SK-N-SH (cell line): ENCODE measurements around the gene CDKN2D. TPM values are rescaled to one million over a fixed set of nuclear protein-coding genes. Genes with fewer than 3 reads are reported as not detected.

Source experiments
- CTCF ChIA-PET: fragments of 300-600, 350-600 bp; formaldehyde crosslinking; extraction: SDS; loops from one replicate; lab custom pipeline; 2021; lab: Yijun Ruan, JAX
- POLR2A ChIA-PET: fragments of 350-600 bp; sonication (Branson Sonifier 250); formaldehyde crosslinking; extraction: SDS; loops from one replicate; lab custom pipeline; 2020; ENCODE audit warnings: antibody characterized with exemption, inconsistent platforms; lab: Yijun Ruan, JAX
- DNase-seq: peaks from one replicate; pipeline ENCODE4 v3.0.0; 2012
- H2AFZ ChIP-seq: fragments of 200-600 bp; sonication (generic); 2 replicates; pipeline ENCODE4 v1.8.1; 2016; ENCODE audit warnings: antibody characterized with exemption, mild to moderate bottlenecking, low read depth
- H3F3A ChIP-seq: fragments of 200-600 bp; sonication (generic); replicated peaks from 2 replicates; pipeline ENCODE3; 2016; ENCODE audit warnings: antibody characterized with exemption, mild to moderate bottlenecking; ENCODE audit not compliant: insufficient read depth
- H3K27ac ChIP-seq, 2 experiments: fragments of 200-500 bp in 1 of 2; fragments of 200-600 bp in 1 of 2; sonication (Bioruptor generic) in 1 of 2; sonication (generic), shearing (Covaris generic) in 1 of 2; 2 replicates each; pipeline versions ENCODE4 v1.5.1 to v1.6.1; 2014 to 2016; ENCODE audit warnings: low read depth in 2 of 2, inconsistent platforms in 1 of 2, low read length in 1 of 2, mild to moderate bottlenecking in 1 of 2, mixed read lengths in 1 of 2
- H3K27me3 ChIP-seq: fragments of 200-600 bp; sonication (generic), shearing (Covaris generic); 2 replicates; pipeline ENCODE4 v1.6.1; 2016; ENCODE audit warnings: mixed run types; ENCODE audit not compliant: insufficient read depth
- H3K36me3 ChIP-seq, 2 experiments: fragments of 200-500 bp in 1 of 2; fragments of 200-600 bp in 1 of 2; sonication (Bioruptor generic) in 1 of 2; sonication (generic) in 1 of 2; replicated peaks in 1 of 2; 2 replicates each; pipeline versions ENCODE3 to v1.5.1; 2014 to 2016; ENCODE audit warnings: low read length in 1 of 2, mild to moderate bottlenecking in 1 of 2; ENCODE audit not compliant: insufficient read depth in 2 of 2, control insufficient read depth in 1 of 2
- H3K4me1 ChIP-seq, 2 experiments: fragments of 200-500 bp in 1 of 2; fragments of 200-600 bp in 1 of 2; sonication (Bioruptor generic) in 1 of 2; sonication (generic), shearing (Covaris generic) in 1 of 2; 2 replicates each; pipeline versions ENCODE4 v1.5.1 to v1.6.1; 2014 to 2016; ENCODE audit warnings: low read depth in 1 of 2, low read length in 1 of 2, mixed run types in 1 of 2; ENCODE audit not compliant: insufficient read depth in 2 of 2, control insufficient read depth in 1 of 2
- H3K4me2 ChIP-seq: fragments of 200-600 bp; sonication (generic), shearing (Covaris generic); 2 replicates; pipeline ENCODE4 v1.6.1; 2017; ENCODE audit warnings: mixed run types
- H3K4me3 ChIP-seq, 2 experiments: fragments of 200-500 bp in 1 of 2; fragments of 200-600 bp in 1 of 2; sonication (Bioruptor generic) in 1 of 2; sonication (generic), shearing (Covaris generic) in 1 of 2; 2 replicates each; pipeline versions ENCODE4 v1.5.1 to v1.8.1; 2014 to 2016; ENCODE audit warnings: low read depth in 2 of 2, inconsistent platforms in 1 of 2, low read length in 1 of 2, mild to moderate bottlenecking in 1 of 2, mixed read lengths in 1 of 2, moderate library complexity in 1 of 2
- H3K79me2 ChIP-seq: fragments of 200-600 bp; sonication (generic); 2 replicates; pipeline ENCODE4 v1.8.1; 2017; ENCODE audit warnings: mild to moderate bottlenecking; ENCODE audit not compliant: insufficient read depth
- H3K9ac ChIP-seq: fragments of 200-600 bp; sonication (generic); 2 replicates; pipeline ENCODE4 v1.6.1; 2017; ENCODE audit warnings: mixed run types
- H3K9me2 ChIP-seq: fragments of 200-600 bp; sonication (generic); 2 replicates; pipeline ENCODE4 v1.6.1; 2017; ENCODE audit warnings: mixed run types
- H3K9me3 ChIP-seq: fragments of 200-600 bp; sonication (generic); 2 replicates; pipeline ENCODE4 v1.6.1; 2017; ENCODE audit warnings: mixed run types, mild to moderate bottlenecking, moderate library complexity
- H4K20me1 ChIP-seq: fragments of 200-600 bp; sonication (generic); 2 replicates; pipeline ENCODE4 v1.6.1; 2017; ENCODE audit warnings: mild to moderate bottlenecking, mixed run types; ENCODE audit not compliant: insufficient read depth
- CHD2 ChIP-seq: fragments of 150-350 bp; IDR thresholded peaks from 2 replicates; pipeline ENCODE4 v1.6.1; 2018; ENCODE audit warnings: low read length; ENCODE audit not compliant: partially characterized antibody
- EP300 ChIP-seq, 2 experiments: IDR thresholded peaks; 2 replicates each; pipeline versions ENCODE4 v1.4.0 to v1.6.1; 2012; ENCODE audit warnings: borderline replicate concordance in 1 of 2, low read depth in 1 of 2, low read length in 1 of 2
- EZH2phosphoT487 ChIP-seq: fragments of 200-600 bp; sonication (generic); IDR thresholded peaks from 2 replicates; pipeline ENCODE4 v1.6.1; 2017; ENCODE audit warnings: low read depth, mixed run types, mild to moderate bottlenecking, antibody characterized with exemption, moderate library complexity, borderline replicate concordance
- FOSL2 ChIP-seq: IDR thresholded peaks from 2 replicates; pipeline ENCODE4 v1.4.0; 2012; ENCODE audit warnings: low read depth, mild to moderate bottlenecking, moderate library complexity, borderline replicate concordance
- GATA2 ChIP-seq: sonication (generic); formaldehyde crosslinking; IDR thresholded peaks from 2 replicates; pipeline ENCODE4 v1.5.0; 2020; ENCODE audit warnings: mild to moderate bottlenecking, missing genetic modification reagents
- IRF3 ChIP-seq: fragments of 150-350 bp; IDR thresholded peaks from 2 replicates; pipeline ENCODE4 v1.6.1; 2016; ENCODE audit warnings: mild to moderate bottlenecking, low read depth, low read length
- JUND ChIP-seq: IDR thresholded peaks from 2 replicates; pipeline ENCODE4 v1.4.0; 2012
- MAX ChIP-seq: IDR thresholded peaks from 2 replicates; pipeline ENCODE4 v1.4.0; 2012; ENCODE audit warnings: low read depth
- MEF2A ChIP-seq: IDR thresholded peaks from 2 replicates; pipeline ENCODE4 v1.4.0; 2012; ENCODE audit warnings: low read depth, borderline replicate concordance
- NFIC ChIP-seq: IDR thresholded peaks from 2 replicates; pipeline ENCODE4 v1.4.0; 2012; ENCODE audit warnings: borderline replicate concordance
- NRF1 ChIP-seq: IDR thresholded peaks from 2 replicates; pipeline ENCODE4 v1.6.1; 2012; ENCODE audit warnings: low read depth, mild to moderate bottlenecking, low read length
- RAD21 ChIP-seq: IDR thresholded peaks from 2 replicates; pipeline ENCODE4 v1.6.1; 2012; ENCODE audit warnings: mild to moderate bottlenecking, low read length
- RCOR1 ChIP-seq: fragments of 150-350 bp; IDR thresholded peaks from 2 replicates; pipeline ENCODE4 v1.6.1; 2017; ENCODE audit warnings: antibody characterized with exemption, low read length
- REST ChIP-seq: IDR thresholded peaks from 2 replicates; pipeline ENCODE4 v1.6.1; 2012; ENCODE audit warnings: mild to moderate bottlenecking, low read depth, low read length, moderate library complexity
- RFX5 ChIP-seq: IDR thresholded peaks from 2 replicates; pipeline ENCODE4 v1.6.1; 2012; ENCODE audit warnings: mild to moderate bottlenecking, improper control_type of control experiment, low read length
- RXRA ChIP-seq: IDR thresholded peaks from 2 replicates; pipeline ENCODE4 v1.4.0; 2012; ENCODE audit warnings: low read depth, mild to moderate bottlenecking, borderline replicate concordance
- SIN3A ChIP-seq: IDR thresholded peaks from 2 replicates; pipeline ENCODE4 v1.6.1; 2012; ENCODE audit warnings: low read depth, mild to moderate bottlenecking, low read length, moderate library complexity, borderline replicate concordance
- TCF12 ChIP-seq: IDR thresholded peaks from 2 replicates; pipeline ENCODE4 v1.4.0; 2012
- USF1 ChIP-seq: IDR thresholded peaks from 2 replicates; pipeline ENCODE4 v1.4.0; 2012; ENCODE audit warnings: low read depth, borderline replicate concordance
- USF2 ChIP-seq: fragments of 150-350 bp; IDR thresholded peaks from 2 replicates; pipeline ENCODE4 v1.6.1; 2017; ENCODE audit warnings: antibody characterized with exemption, low read length, low read depth, borderline replicate concordance
- YY1 ChIP-seq: IDR thresholded peaks from 2 replicates; pipeline ENCODE4 v1.4.0; 2012; ENCODE audit warnings: low read depth, mild to moderate bottlenecking
- ZBTB33 ChIP-seq: IDR thresholded peaks from 2 replicates; pipeline ENCODE4 v1.4.0; 2012; ENCODE audit warnings: low read depth, borderline replicate concordance
- WGBS: methylation state at CpG from one replicate; pipeline ENCODE4 v1.1.6; 2017; ENCODE audit warnings: low lambda C conversion rate; 5-methylcytosine and 5-hydroxymethylcytosine counted together
- polyA plus RNA-seq, 3 experiments: library from polyadenylated mRNA; depleted of rRNA; stranded (reverse); fragments of >200 nt; gene quantifications; 2 replicates each; pipeline ENCODE4 v1.2.3, GENCODE V29; 2012

CDKN2D gene
- polyA plus RNA-seq (2012; rRNA removed): 13.1 and 14.9 TPM in 2 replicates
- 11.6 and 16.2 TPM in 2 replicates for polyA plus RNA-seq (2012; cell fraction: cytosol; rRNA removed)
- 5.4 and 5.7 TPM in 2 replicates for polyA plus RNA-seq (2012; cell fraction: nucleus; rRNA removed)

- peaks cover 13% of the 10 kb centered on the region for H3F3A ChIP-seq
- H3K4me3 ChIP-seq: peak within 1 kb of the TSS; percentile 70 to 76
- no peaks in the 10 kb centered on the region for H3K36me3 ChIP-seq
- ChIA-PET CTCF (interaction anchor here (0.7 to 6.4 kb wide), 10 partner anchors 12 to 297 kb away, joined by 3 to 42 read pairs (median 4); partner anchors contain the start of gene QTRT1), POLR2A (interaction anchor here (0.6 kb wide), 1 partner anchor 66 kb away, joined by 3 read pairs; the partner anchor contains the start of gene KEAP1)
- peak within 1 kb of the TSS; percentile 84 for H2AFZ ChIP-seq
- no peaks in the 10 kb centered on the region for H3K27me3 ChIP-seq
- H4K20me1 ChIP-seq: no peaks in the 10 kb centered on the region
- no peaks in the 10 kb centered on the region for H3K9me2 ChIP-seq
- peaks cover 32% of the 10 kb centered on the region for H3K79me2 ChIP-seq
- H3K9me3 ChIP-seq: no peaks in the 10 kb centered on the region
- peak within 1 kb of the TSS; percentile 87 for H3K9ac ChIP-seq
- H3K4me2 ChIP-seq: peak within 1 kb of the TSS; percentile 94
- H3K4me1 ChIP-seq: peaks cover 8 to 32% of the 10 kb centered on the region in 2 experiments; a peak in 3 of 4 replicates
- peak; percentile 96 for DNase-seq
- WGBS: under 1% methylated on average over 48 of the region's 71 CpGs
- peak within 1 kb of the TSS; percentile 77 to 88 for H3K27ac ChIP-seq
- TF ChIP-seq IRF3 (no peak; the same call in none of the 2 replicates), CHD2 (peak; percentile 86), USF1 (no peak; the same call in 1 of the 2 replicates), ZBTB33 (no peak), MAX (peak; percentile 92), GATA2 (CRISPR knock-in tag) (no peak), RCOR1 (no peak), SIN3A (peak; percentile 95), YY1 (peak; percentile 62; the same call in 1 of the 2 replicates), USF2 (no peak), NRF1 (peak; percentile 83), TCF12 (no peak), JUND (no peak), RXRA (peak; percentile 86; the same call in 1 of the 2 replicates), RFX5 (peak; percentile 99), RAD21 (no peak), REST (no peak), FOSL2 (no peak), EZH2phosphoT487 (no peak), MEF2A (no peak), EP300 (IDR thresholded peaks at IDR 0.05; ENCODE audit: borderline replicate concordance in 1 of 2, low read depth in 1 of 2, low read length in 1 of 2) (0 out of 4 replicates have a peak, but pooled peaks of 1 of the 2 experiments have one; percentile 12), NFIC (no peak)
Observed at GRCh38 chr19:10568826-10569651, at the start of gene CDKN2D. Gene CDKN2D (minus strand): TSS chr19:10568979. CDS start chr19:10568653, 326 bp downstream.
